ENCODE data around the gene ISLR. TPM values are rescaled to one million over a fixed set of nuclear protein-coding genes. Genes with fewer than 3 reads are reported as not detected.

ISLR gene
- total and polyA plus RNA-seq, 2 of the 8 experiments (the other 6 are each of a cell fraction or from before 2014, with no cell fraction given): 0.29 to 0.35 TPM

GRCh38 chr15:74128785-74129585, 44.5 kb upstream of the ISLR start:
- H3K4me1 ChIP-seq (replicated peaks in 1 of 4; ENCODE audit: control insufficient read depth in 3 of 4, insufficient read depth in 4 of 4, low read length in 3 of 4): peaks cover 2 to 62% (median 49%) of the 10 kb centered on the region in 4 experiments
- peak overlapping the region; percentile 72; the same call in 1 of the 2 replicates for H2BK5ac ChIP-seq (ENCODE audit: low read depth, low read length)
- POLR2A ChIA-PET (ENCODE audit: partially characterized antibody): interaction anchor here (0.7 to 1.6 kb wide), 10 partner anchors 9 to 191 kb away, joined by 3 to 8 read pairs (median 4); partner anchors contain the start of gene STRA6
- H3K4ac ChIP-seq (replicated peaks; ENCODE audit: insufficient read length, low read depth, low read length): no peak overlapping the region
- 0 out of 2 replicates have a peak overlapping the region, but pooled peaks have one; percentile 34 for H2BK20ac ChIP-seq (ENCODE audit: low read length)
- 5% methylated on average over 30 of the region's 43 CpGs; no CpG with 5 or more reads in 1 of the 2 experiments for WGBS, 2 experiments (ENCODE audit: extremely low coverage in 1 of 2, insufficient coverage in 1 of 2, insufficient read length in 1 of 2, insufficient replicate concordance in 2 of 2, low coverage in 1 of 2, low lambda C conversion rate in 2 of 2, missing lambda C conversion rate in 1 of 2)
- peak overlapping the region; percentile 2 to 57 (median 41); a peak in 7 of 8 replicates for H3K4me3 ChIP-seq (ENCODE audit: extremely low read depth in 1 of 4, insufficient read depth in 2 of 4, low read depth in 3 of 4, low read length in 4 of 4)
- H4K91ac ChIP-seq (replicated peaks; ENCODE audit: insufficient read length, low read length): no peak overlapping the region
- no peak overlapping the region for H3K27ac ChIP-seq (ENCODE audit: low read depth, low read length)
- H4K5ac ChIP-seq (ENCODE audit: insufficient read length, low read depth, low read length): no peak overlapping the region
- peak overlapping the region; percentile 83 to 86 for H3K4me2 ChIP-seq (ENCODE audit: insufficient read depth in 1 of 2, low read depth in 2 of 2, low read length in 2 of 2)
- no peak overlapping the region for H2AK5ac ChIP-seq (ENCODE audit: low read depth, low read length)
- no peak overlapping the region for H2BK120ac ChIP-seq (replicated peaks; ENCODE audit: low read depth, low read length)
- H3K18ac ChIP-seq (ENCODE audit: extremely low read depth, low read length): peak overlapping the region; percentile 86
- H3K79me1 ChIP-seq (ENCODE audit: low read depth, low read length): no peaks in the 10 kb centered on the region; the same call in 1 of the 2 replicates
- H2BK12ac ChIP-seq (ENCODE audit: low read depth, low read length): peak overlapping the region; percentile 98; the same call in 1 of the 2 replicates
- peaks cover 0 to 6% (median 0%) of the 10 kb centered on the region in 4 experiments; a peak in 1 of 8 replicates for H3K36me3 ChIP-seq (ENCODE audit: control insufficient read depth in 2 of 4, insufficient read depth in 4 of 4, low read length in 3 of 4)
- H4K20me1 ChIP-seq (replicated peaks in 1 of 2; ENCODE audit: control insufficient read depth in 1 of 2, insufficient read depth in 2 of 2, low read length in 2 of 2): peaks cover 7 to 11% of the 10 kb centered on the region in 2 experiments
- peaks cover 0 to 8% of the 10 kb centered on the region in 2 experiments; a peak in 1 of 4 replicates for H3K9me3 ChIP-seq (ENCODE audit: insufficient read depth in 2 of 2, low read depth in 1 of 2, low read length in 1 of 2)
- H3K27me3 ChIP-seq (replicated peaks in 1 of 4; ENCODE audit: control insufficient read depth in 3 of 4, extremely low read depth in 1 of 4, insufficient read depth in 3 of 4, low read length in 3 of 4): peaks cover 64 to 79% (median 73%) of the 10 kb centered on the region in 4 experiments
- no peak overlapping the region for H3K14ac ChIP-seq (ENCODE audit: insufficient read length)
- no peak overlapping the region for H2AFZ ChIP-seq (ENCODE audit: low read length)
- DNase-seq (ENCODE audit: low read depth in 1 of 2, low spot score in 2 of 2) (peak in 1 of 2 experiments; percentile 73), FAIRE-seq (no peak)
- 0 out of 2 replicates have a peak overlapping the region, but pooled peaks have one; percentile 31 for H2BK15ac ChIP-seq (ENCODE audit: low read length)
- CTCF ChIA-PET (ENCODE audit: partially characterized antibody): interaction anchor here (0.6 to 4.5 kb wide), 34 partner anchors 11 to 504 kb away, joined by 3 to 65 read pairs (median 4); partner anchors contain the start of genes ISLR, PML and STRA6
- H3K23ac ChIP-seq (ENCODE audit: insufficient read length): no peak overlapping the region
- no peak overlapping the region for H3K56ac ChIP-seq (replicated peaks; ENCODE audit: insufficient read length, low read depth, low read length)
- H4K8ac ChIP-seq (ENCODE audit: extremely low read depth, insufficient read depth, low read length): peak overlapping the region; percentile 30
- H3K79me2 ChIP-seq (ENCODE audit: control insufficient read depth in 1 of 2, insufficient read depth in 2 of 2, low read length in 2 of 2): no peaks in the 10 kb centered on the region
- TF ChIP-seq EZH2 (IDR thresholded peaks at IDR 0.05; ENCODE audit: low read depth, low read length, severe bottlenecking): peak; percentile 90
- peak; percentile 93; the same call in 1 of the 2 replicates for TF ChIP-seq SUZ12 (IDR thresholded peaks at IDR 0.05; ENCODE audit: low read length)
- TF ChIP-seq NANOG (IDR thresholded peaks at IDR 0.05; ENCODE audit: insufficient read depth, low read depth, low read length, poor library complexity, severe bottlenecking): no peak
- TF ChIP-seq RNF2 (IDR thresholded peaks at IDR 0.05; ENCODE audit: borderline replicate concordance, low read depth, low read length, missing control alignments, poor library complexity, severe bottlenecking): peak; percentile 68
- TF ChIP-seq CTBP2 (IDR thresholded peaks at IDR 0.05; ENCODE audit: borderline replicate concordance, insufficient read depth, insufficient read length, low read length): peak; percentile 26
- H3K9ac ChIP-seq (replicated peaks in 1 of 4; ENCODE audit: extremely low read depth in 1 of 4, low read depth in 3 of 4, low read length in 3 of 4): no peak overlapping the region
- H3K23me2 ChIP-seq (ENCODE audit: low read depth, low read length): peaks cover 27% of the 10 kb centered on the region; the same call in 1 of the 2 replicates

All from H1 (cell line).